ENCODE results near the gene SLC9A9. TPM values are rescaled to one million over a fixed set of nuclear protein-coding genes. Genes with fewer than 3 reads are reported as not detected.

The SLC9A9 gene
- total and polyA plus RNA-seq, 10 of the 15 experiments (the other 5 are each of a cell fraction or from before 2014, with no cell fraction given) = 3.5 to 14.2 (median 9.3) TPM

DNA sequence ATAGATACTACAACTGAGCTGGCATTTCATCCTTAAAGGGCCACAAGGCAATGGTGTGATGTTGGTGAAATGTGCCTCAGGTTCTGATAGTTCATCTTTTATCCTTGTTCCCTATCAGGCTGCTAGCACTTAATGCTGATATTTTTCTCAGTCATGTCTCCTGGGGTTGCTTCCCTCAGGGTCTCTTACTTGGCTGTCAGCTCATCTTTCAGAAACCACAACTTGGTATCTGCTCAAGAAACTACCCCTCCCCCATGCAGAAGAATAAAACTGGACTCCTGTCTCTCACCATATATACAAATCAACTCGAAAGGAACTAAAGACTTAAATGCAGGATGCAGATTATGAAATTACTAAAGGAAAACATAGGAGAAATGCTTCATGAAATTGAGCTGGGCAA is 420.6 kb downstream of the SLC9A9 start:
- CTCF ChIA-PET = interaction anchor here (1.9 kb wide), 1 partner anchor 18 kb away, joined by 5 read pairs; no protein-coding TSS in a partner anchor
- SMC1A ChIA-PET (ENCODE audit: uncharacterized antibody, unreplicated experiment) = interaction anchor here (1.0 kb wide), 1 partner anchor 16 kb away, joined by 4 read pairs; no protein-coding TSS in a partner anchor
- Histone ChIP-seq H3K27me3 (replicated peaks in 1 of 2; ENCODE audit: control insufficient read depth in 2 of 2, insufficient read depth in 2 of 2, low read length in 1 of 2) (no peaks in the 10 kb centered on the region), H3K4me3 (no peak overlapping the region), H2AFZ (ENCODE audit: control insufficient read depth, low read depth, low read length) (no peak overlapping the region), H3K4me2 (ENCODE audit: control insufficient read depth, insufficient read depth) (no peak overlapping the region), H4K20me1 (ENCODE audit: control insufficient read depth, insufficient read depth) (no peaks in the 10 kb centered on the region), H3K27ac (ENCODE audit: control insufficient read depth, insufficient read depth) (no peak overlapping the region), H3K9me3 (replicated peaks; ENCODE audit: control insufficient read depth, insufficient read depth, low read length) (no peaks in the 10 kb centered on the region), H3K79me2 (ENCODE audit: control insufficient read depth, insufficient read depth, low read length) (no peaks in the 10 kb centered on the region), H3K9ac (ENCODE audit: control insufficient read depth, insufficient read depth, low read length) (no peak overlapping the region), H3K4me1 (ENCODE audit: control insufficient read depth, insufficient read depth, low read length) (peaks cover 11% of the 10 kb centered on the region), H3K36me3 (ENCODE audit: control insufficient read depth in 2 of 2, insufficient read depth in 2 of 2, low read length in 1 of 2) (no peaks in the 10 kb centered on the region)
- in situ Hi-C loops (cut with MboI) = no loop called here
- TF ChIP-seq POLR2AphosphoS5 (IDR thresholded peaks at IDR 0.05; ENCODE audit: low read length) (no peak), RUNX3 (IDR thresholded peaks at IDR 0.05; ENCODE audit: low read length) (peak; percentile 43; the same call in 1 of the 2 replicates)
- RAD21 ChIA-PET (ENCODE audit: unreplicated experiment) = no interaction called here
- POLR2A ChIA-PET = no interaction called here
- FAIRE-seq = no peak
- WGBS (ENCODE audit: insufficient coverage, insufficient replicate concordance, low lambda C conversion rate, missing lambda C conversion rate) = 41% methylated on average over 1 of the region's 1 CpG
- no peak for DNase-seq (ENCODE audit: low read depth, low spot score)
- ATAC-seq = no peak
- intact Hi-C loops (cut with micrococcal nuclease; ENCODE audit: unreplicated experiment) = loop anchor here (5.0 kb wide), 1 partner anchor 110 kb away; no protein-coding TSS in a partner anchor
- BruUV-seq (replicated peaks) = no TSS peak

GRCh38 chr3:143424874-143425273 is 423.4 kb downstream of the SLC9A9 start:
- no peak overlapping the region for H3K27ac ChIP-seq (ENCODE audit: control insufficient read depth, insufficient read depth)
- ChIA-PET SMC1A (ENCODE audit: uncharacterized antibody, unreplicated experiment) (interaction anchor here (1.1 kb wide), 1 partner anchor 43 kb away, joined by 3 read pairs; no protein-coding TSS in a partner anchor), POLR2A (interaction anchor here (0.7 kb wide), 1 partner anchor 483 kb away, joined by 10 read pairs; no protein-coding TSS in a partner anchor), RAD21 (ENCODE audit: unreplicated experiment) (interaction anchor here (0.6 kb wide), 1 partner anchor 1114 kb away, joined by 4 read pairs; no protein-coding TSS in a partner anchor), CTCF (interaction anchor here (1.8 kb wide), 1 partner anchor 9 kb away, joined by 6 read pairs; no protein-coding TSS in a partner anchor)
- H3K79me2 ChIP-seq (ENCODE audit: control insufficient read depth, insufficient read depth, low read length) = no peaks in the 10 kb centered on the region
- H3K36me3 ChIP-seq (ENCODE audit: control insufficient read depth in 2 of 2, insufficient read depth in 2 of 2, low read length in 1 of 2) = no peaks in the 10 kb centered on the region
- FAIRE-seq (no peak), DNase-seq (ENCODE audit: low read depth, low spot score) (no peak), ATAC-seq (no peak)
- intact Hi-C loops (cut with micrococcal nuclease; ENCODE audit: unreplicated experiment) = loop anchor here (5.0 kb wide), 1 partner anchor 112 kb away; no protein-coding TSS in a partner anchor
- H3K9ac ChIP-seq (ENCODE audit: control insufficient read depth, insufficient read depth, low read length) = no peak overlapping the region
- in situ Hi-C loops (cut with MboI) = no loop called here
- no peaks in the 10 kb centered on the region for H4K20me1 ChIP-seq (ENCODE audit: control insufficient read depth, insufficient read depth)
- H3K9me3 ChIP-seq (replicated peaks; ENCODE audit: control insufficient read depth, insufficient read depth, low read length) = no peaks in the 10 kb centered on the region
- no peak overlapping the region for H3K4me2 ChIP-seq (ENCODE audit: control insufficient read depth, insufficient read depth)
- BruUV-seq (replicated peaks) = no TSS peak
- H3K4me1 ChIP-seq (ENCODE audit: control insufficient read depth, insufficient read depth, low read length) = peaks cover 11% of the 10 kb centered on the region
- H3K27me3 ChIP-seq (replicated peaks in 1 of 2; ENCODE audit: control insufficient read depth in 2 of 2, insufficient read depth in 2 of 2, low read length in 1 of 2) = no peaks in the 10 kb centered on the region
- WGBS (ENCODE audit: insufficient coverage, insufficient replicate concordance, low lambda C conversion rate, missing lambda C conversion rate) = 46% methylated on average over 1 of the region's 1 CpG
- no peak overlapping the region for H3K4me3 ChIP-seq
- no peak overlapping the region for H2AFZ ChIP-seq (ENCODE audit: control insufficient read depth, low read depth, low read length)
- TF ChIP-seq CEBPZ (IDR thresholded peaks at IDR 0.05; ENCODE audit: low read depth, low read length) = no peak
- TF ChIP-seq RFX5 (IDR thresholded peaks at IDR 0.05; ENCODE audit: low read depth, low read length) = no peak
- no peak for TF ChIP-seq JUNB (IDR thresholded peaks at IDR 0.05)
- TF ChIP-seq WRNIP1 (IDR thresholded peaks at IDR 0.05; ENCODE audit: borderline replicate concordance, low read depth, low read length) = no peak
- TF ChIP-seq, protein P1, sequence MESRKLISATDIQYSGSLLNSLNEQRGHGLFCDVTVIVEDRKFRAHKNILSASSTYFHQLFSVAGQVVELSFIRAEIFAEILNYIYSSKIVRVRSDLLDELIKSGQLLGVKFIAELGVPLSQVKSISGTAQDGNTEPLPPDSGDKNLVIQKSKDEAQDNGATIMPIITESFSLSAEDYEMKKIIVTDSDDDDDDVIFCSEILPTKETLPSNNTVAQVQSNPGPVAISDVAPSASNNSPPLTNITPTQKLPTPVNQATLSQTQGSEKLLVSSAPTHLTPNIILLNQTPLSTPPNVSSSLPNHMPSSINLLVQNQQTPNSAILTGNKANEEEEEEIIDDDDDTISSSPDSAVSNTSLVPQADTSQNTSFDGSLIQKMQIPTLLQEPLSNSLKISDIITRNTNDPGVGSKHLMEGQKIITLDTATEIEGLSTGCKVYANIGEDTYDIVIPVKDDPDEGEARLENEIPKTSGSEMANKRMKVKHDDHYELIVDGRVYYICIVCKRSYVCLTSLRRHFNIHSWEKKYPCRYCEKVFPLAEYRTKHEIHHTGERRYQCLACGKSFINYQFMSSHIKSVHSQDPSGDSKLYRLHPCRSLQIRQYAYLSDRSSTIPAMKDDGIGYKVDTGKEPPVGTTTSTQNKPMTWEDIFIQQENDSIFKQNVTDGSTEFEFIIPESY (IDR thresholded peaks at IDR 0.05) = no peak
- TF ChIP-seq IKZF1 (conservative IDR thresholded peaks at IDR 0.05) = no peak
- no peak for TF ChIP-seq GATAD2B (conservative IDR thresholded peaks at IDR 0.05; ENCODE audit: low read depth)
- no peak for TF ChIP-seq PML (IDR thresholded peaks at IDR 0.05; ENCODE audit: low read length)
- no peak for TF ChIP-seq RAD51 (IDR thresholded peaks at IDR 0.05)
